ENCODE results near the gene DUSP18. TPM values are rescaled to one million over a fixed set of nuclear protein-coding genes. Genes with fewer than 3 reads are reported as not detected.
A peak's percentile ranks its signal among the peaks of the same experiment; 100 is the strongest.
"Not testable (repeated sequence)": the region's sequence is repeated elsewhere in the genome, so short reads cannot be mapped to it uniquely, and the experiment has no call there.

DUSP18 gene
- total and polyA plus RNA-seq, 2 experiments from 2014 or later: 6.8 to 11.0 TPM

DNA sequence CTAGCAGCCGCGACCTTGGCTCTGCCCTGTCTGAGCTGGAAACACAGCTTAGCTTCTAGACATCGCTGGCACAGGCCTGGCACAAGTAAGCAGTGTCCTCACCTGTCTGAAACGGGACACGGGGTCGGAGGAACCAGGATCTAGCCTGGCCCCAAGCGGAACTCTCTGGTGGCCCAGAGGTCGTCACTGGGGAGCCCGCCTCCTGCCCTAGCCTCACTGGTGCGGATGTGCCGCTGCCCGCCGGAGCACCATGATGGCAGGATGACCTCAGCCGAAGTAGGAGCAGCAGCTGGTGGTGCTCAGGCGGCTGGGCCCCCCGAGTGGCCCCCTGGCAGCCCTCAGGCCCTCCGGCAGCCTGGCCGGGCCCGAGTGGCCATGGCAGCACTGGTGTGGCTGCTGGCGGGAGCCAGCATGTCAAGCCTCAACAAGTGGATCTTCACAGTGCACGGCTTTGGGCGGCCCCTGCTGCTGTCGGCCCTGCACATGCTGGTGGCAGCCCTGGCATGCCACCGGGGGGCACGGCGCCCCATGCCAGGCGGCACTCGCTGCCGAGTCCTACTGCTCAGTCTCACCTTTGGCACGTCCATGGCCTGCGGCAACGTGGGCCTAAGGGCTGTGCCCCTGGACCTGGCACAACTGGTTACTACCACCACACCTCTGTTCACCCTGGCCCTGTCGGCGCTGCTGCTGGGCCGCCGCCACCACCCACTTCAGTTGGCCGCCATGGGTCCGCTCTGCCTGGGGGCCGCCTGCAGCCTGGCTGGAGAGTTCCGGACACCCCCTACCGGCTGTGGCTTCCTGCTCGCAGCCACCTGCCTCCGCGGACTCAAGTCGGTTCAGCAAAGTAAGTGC, 31.2 kb downstream of the DUSP18 start:
- H3K36me3 ChIP-seq: no peaks in the 10 kb centered on the region
- H3K4me3 ChIP-seq: peak overlapping the region; percentile 36
- no peak for DNase-seq (ENCODE audit: low read depth in 1 of 2, low spot score in 1 of 2)
- H3K27me3 ChIP-seq: no peaks in the 10 kb centered on the region
- H3K9me3 ChIP-seq (ENCODE audit: low read depth): no peaks in the 10 kb centered on the region
- no peak overlapping the region for H3K27ac ChIP-seq
- H3K4me1 ChIP-seq (ENCODE audit: low read depth): peaks cover 10% of the 10 kb centered on the region
- TF ChIP-seq, protein P1, sequence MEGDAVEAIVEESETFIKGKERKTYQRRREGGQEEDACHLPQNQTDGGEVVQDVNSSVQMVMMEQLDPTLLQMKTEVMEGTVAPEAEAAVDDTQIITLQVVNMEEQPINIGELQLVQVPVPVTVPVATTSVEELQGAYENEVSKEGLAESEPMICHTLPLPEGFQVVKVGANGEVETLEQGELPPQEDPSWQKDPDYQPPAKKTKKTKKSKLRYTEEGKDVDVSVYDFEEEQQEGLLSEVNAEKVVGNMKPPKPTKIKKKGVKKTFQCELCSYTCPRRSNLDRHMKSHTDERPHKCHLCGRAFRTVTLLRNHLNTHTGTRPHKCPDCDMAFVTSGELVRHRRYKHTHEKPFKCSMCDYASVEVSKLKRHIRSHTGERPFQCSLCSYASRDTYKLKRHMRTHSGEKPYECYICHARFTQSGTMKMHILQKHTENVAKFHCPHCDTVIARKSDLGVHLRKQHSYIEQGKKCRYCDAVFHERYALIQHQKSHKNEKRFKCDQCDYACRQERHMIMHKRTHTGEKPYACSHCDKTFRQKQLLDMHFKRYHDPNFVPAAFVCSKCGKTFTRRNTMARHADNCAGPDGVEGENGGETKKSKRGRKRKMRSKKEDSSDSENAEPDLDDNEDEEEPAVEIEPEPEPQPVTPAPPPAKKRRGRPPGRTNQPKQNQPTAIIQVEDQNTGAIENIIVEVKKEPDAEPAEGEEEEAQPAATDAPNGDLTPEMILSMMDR (IDR thresholded peaks at IDR 0.05; ENCODE audit: low read depth, low read length): no peak

DNA sequence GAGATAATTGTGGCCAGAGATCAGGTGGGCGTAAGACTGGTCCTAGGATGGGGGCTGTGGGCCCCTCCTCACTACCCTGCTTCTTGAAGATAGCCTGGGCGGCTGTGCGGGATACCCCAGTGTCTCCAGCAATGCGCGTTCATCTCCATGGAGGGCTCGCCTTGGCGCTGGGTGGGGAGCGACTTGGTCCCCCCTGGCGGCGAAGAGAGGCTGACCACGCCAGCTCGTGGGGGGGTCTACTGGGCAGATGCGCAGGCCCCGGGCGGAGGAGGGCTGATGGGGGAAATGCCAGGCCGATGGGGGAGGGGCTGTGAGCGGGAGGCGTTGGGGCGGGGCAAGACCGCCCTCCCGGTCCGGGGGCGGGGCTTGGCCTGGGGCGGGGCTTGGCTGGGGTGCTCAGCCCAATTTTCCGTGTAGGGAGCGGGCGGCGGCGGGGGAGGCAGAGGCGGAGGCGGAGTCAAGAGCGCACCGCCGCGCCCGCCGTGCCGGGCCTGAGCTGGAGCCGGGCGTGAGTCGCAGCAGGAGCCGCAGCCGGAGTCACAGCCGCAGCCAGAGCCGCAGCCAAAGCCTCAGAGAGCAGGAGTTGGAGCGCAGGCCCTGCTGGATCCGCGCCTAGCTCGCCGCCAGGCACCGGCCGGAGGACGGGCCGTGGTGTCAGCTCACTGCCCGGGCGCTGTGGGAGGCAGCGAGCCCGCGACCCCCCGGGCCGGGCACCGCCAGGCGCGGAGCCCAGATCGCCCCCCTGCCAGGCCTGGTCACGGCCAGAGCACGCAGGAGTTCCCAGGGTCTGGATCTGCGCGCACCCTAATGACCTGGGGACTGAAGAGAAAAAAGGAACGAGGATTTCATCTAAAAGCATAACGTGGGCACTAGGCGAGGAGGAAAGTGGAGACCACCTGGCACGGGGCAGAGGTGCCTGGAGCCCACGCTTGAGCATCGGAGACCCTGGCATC, 32.1 kb downstream of the DUSP18 start, which contains the start of gene SLC35E4:
TSS of gene SLC35E4 (plus strand) at position 509 of the 953 bp plus-strand sequence. CDS start 670 bp downstream, outside the sequence.
- no peaks in the 10 kb centered on the region for H3K36me3 ChIP-seq
- DNase-seq (ENCODE audit: low read depth in 1 of 2, low spot score in 1 of 2): peak; percentile 93 to 95
- H3K4me3 ChIP-seq: peak within 1 kb of the TSS; percentile 36
- peaks cover 2% of the 10 kb centered on the region for H3K4me1 ChIP-seq (ENCODE audit: low read depth)
- H3K9me3 ChIP-seq (ENCODE audit: low read depth): no peaks in the 10 kb centered on the region
- TF ChIP-seq, protein P1 (IDR thresholded peaks at IDR 0.05; ENCODE audit: low read depth, low read length): peak; percentile 36
- H3K27ac ChIP-seq: peak within 1 kb of the TSS; percentile 11
- H3K27me3 ChIP-seq: no peaks in the 10 kb centered on the region

DNA sequence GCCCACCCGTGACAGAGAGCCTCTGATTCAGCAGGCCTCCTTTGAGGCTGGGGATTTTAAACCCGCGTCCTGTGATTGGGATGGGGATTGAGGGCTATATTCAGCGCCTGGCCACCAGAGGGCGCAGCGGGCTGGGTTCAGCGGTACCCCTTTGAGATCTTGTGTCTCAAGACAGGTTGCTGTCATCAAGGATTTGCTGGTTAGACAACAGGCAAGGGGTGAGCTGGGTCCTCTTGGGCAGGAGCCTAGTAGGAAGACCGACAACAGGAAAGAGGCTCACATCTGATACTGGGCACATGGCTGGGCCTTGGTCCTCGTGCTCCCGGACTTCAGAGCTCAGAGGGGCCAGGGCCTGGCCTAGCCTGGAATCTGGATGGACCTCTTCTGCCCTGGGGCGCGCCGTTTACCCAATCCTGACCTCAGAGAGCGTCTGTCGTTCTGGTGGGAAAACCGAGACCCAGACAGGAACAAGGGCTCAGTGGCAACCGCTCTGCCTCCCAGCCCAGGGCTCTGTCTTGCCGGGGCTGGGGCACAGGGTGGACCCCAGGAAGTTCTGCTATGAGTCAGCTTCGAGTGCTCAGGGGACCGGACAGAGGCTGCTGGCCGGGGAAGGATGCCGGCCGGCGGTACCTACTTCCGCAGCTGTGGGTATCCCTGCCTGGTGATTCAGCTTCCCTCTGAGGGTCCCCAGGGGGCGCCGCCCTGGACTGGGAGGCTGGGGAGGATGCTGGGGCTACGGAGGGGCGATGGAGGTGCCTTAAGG, 33.0 kb downstream of the DUSP18 start:
- no peaks in the 10 kb centered on the region for H3K27me3 ChIP-seq
- TF ChIP-seq, protein P1 (IDR thresholded peaks at IDR 0.05; ENCODE audit: low read depth, low read length): peak; percentile 96
- H3K27ac ChIP-seq: no peak overlapping the region
- H3K4me3 ChIP-seq: no peak overlapping the region
- H3K4me1 ChIP-seq (ENCODE audit: low read depth): no peaks in the 10 kb centered on the region
- H3K9me3 ChIP-seq (ENCODE audit: low read depth): no peaks in the 10 kb centered on the region
- DNase-seq (ENCODE audit: low read depth in 1 of 2, low spot score in 1 of 2): peak; percentile 86
- no peaks in the 10 kb centered on the region for H3K36me3 ChIP-seq

DNA sequence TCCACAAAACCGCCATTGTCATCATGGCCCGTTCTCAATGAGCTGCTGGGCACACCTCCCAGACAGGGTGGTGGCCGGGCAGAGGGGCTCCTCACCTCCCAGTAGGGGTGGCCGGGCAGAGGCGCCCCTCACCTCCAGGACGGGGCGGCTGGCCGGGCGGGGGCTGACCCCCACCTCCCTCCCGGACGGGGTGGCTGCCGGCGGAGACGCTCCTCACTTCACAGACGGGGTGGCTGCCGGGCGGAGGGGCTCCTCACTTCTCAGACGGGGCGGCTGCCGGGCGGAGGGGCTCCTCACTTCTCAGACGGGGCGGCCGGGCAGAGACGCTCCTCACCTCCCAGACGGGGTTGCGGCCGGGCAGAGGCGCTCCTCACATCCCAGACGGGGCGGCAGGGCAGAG, 36.2 kb downstream of the DUSP18 start:
- not testable (repeated sequence) for H3K4me1 ChIP-seq (ENCODE audit: low read depth); H3K36me3 ChIP-seq; H3K4me3 ChIP-seq; H3K9me3 ChIP-seq (ENCODE audit: low read depth); H3K27me3 ChIP-seq; DNase-seq (ENCODE audit: low read depth in 1 of 2, low spot score in 1 of 2); H3K27ac ChIP-seq

DNA sequence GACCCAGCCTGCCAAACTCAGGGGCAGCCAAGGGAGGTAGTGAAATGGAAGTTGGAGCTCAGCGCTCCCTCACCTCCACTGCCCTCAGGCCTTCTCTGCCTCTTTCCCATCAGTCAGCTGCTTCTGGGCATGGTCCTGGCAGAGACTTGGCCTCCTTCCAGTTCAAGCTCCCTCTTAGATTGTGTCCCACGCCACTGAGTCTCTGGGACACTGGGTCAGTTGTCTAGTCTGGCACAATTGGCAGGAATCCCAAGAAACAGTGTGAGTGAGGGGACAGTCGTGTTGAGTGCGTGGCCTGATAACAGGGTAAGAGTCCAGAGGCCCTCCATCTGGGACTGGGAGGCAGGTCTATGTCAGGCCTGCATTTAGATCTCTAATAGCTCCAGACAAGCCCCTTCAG, 39.2 kb downstream of the DUSP18 start:
- Histone ChIP-seq H3K4me1 (ENCODE audit: low read depth) (no peaks in the 10 kb centered on the region), H3K9me3 (ENCODE audit: low read depth) (no peaks in the 10 kb centered on the region), H3K27ac (no peak overlapping the region), H3K4me3 (no peak overlapping the region), H3K27me3 (no peaks in the 10 kb centered on the region), H3K36me3 (no peaks in the 10 kb centered on the region)
- TF ChIP-seq, protein P1 (IDR thresholded peaks at IDR 0.05; ENCODE audit: low read depth, low read length): no peak
- DNase-seq (ENCODE audit: low read depth in 1 of 2, low spot score in 1 of 2): no peak

Measured in cardiac muscle cell (in vitro differentiated cells and primary cell).